ENCODE measurements around the gene CRB1.
"Not testable (repeated sequence)": the region's sequence is repeated elsewhere in the genome, so short reads cannot be mapped to it uniquely, and the experiment has no call there.

Gene CRB1

GRCh38 chr1:197465528-197466327 lies 197.7 kb downstream of the CRB1 start:
- no peak for DNase-seq (ENCODE audit: low spot score)

- no peak for DNase-seq (ENCODE audit: low spot score)
Observed at GRCh38 chr1:197466813-197467212, 198.8 kb downstream of the CRB1 start.

GRCh38 chr1:197467881-197468280 lies 199.8 kb downstream of the CRB1 start:
- peak; percentile 49 for DNase-seq (ENCODE audit: low spot score)

- DNase-seq (ENCODE audit: low spot score), result no peak
Observed at GRCh38 chr1:197468543-197469175, 200.6 kb downstream of the CRB1 start.

GRCh38 chr1:197469620-197470210 lies 201.7 kb downstream of the CRB1 start:
- DNase-seq (ENCODE audit: low spot score), result no peak

GRCh38 chr1:197470330-197470729 lies 202.3 kb downstream of the CRB1 start:
- no peak for DNase-seq (ENCODE audit: low spot score)

GRCh38 chr1:197471248-197471985 lies 203.4 kb downstream of the CRB1 start:
- DNase-seq (ENCODE audit: low spot score), result peak; percentile 9

- DNase-seq (ENCODE audit: low spot score), result no peak
Observed at GRCh38 chr1:197472141-197472540, 204.1 kb downstream of the CRB1 start.

- DNase-seq (ENCODE audit: low spot score), result no peak
Observed at GRCh38 chr1:197480446-197480845, 212.4 kb downstream of the CRB1 start.

- DNase-seq (ENCODE audit: low spot score), result no peak
Observed at GRCh38 chr1:197481101-197481500, 213.0 kb downstream of the CRB1 start.

GRCh38 chr1:197485790-197486189 lies 217.7 kb downstream of the CRB1 start:
- DNase-seq (ENCODE audit: low spot score), result no peak

- no peak for DNase-seq (ENCODE audit: low spot score)
Observed at GRCh38 chr1:197486946-197487345, 218.9 kb downstream of the CRB1 start.

GRCh38 chr1:197491505-197491904 lies 223.5 kb downstream of the CRB1 start:
- DNase-seq (ENCODE audit: low spot score), result not testable (repeated sequence)

GRCh38 chr1:197496722-197497121 lies 228.7 kb downstream of the CRB1 start:
- no peak for DNase-seq (ENCODE audit: low spot score)

- no peak for DNase-seq (ENCODE audit: low spot score)
Observed at GRCh38 chr1:197510691-197511378, 242.8 kb downstream of the CRB1 start.

- DNase-seq (ENCODE audit: low spot score), result no peak
Observed at GRCh38 chr1:197515421-197515820, 247.4 kb downstream of the CRB1 start.

- DNase-seq (ENCODE audit: low spot score), result peak; percentile 11
Observed at GRCh38 chr1:197519741-197520334, 251.8 kb downstream of the CRB1 start.

GRCh38 chr1:197521118-197521739 lies 253.2 kb downstream of the CRB1 start:
- DNase-seq (ENCODE audit: low spot score), result peak; percentile 43

- peak; percentile 15 for DNase-seq (ENCODE audit: low spot score)
Observed at GRCh38 chr1:197526736-197527371, 258.8 kb downstream of the CRB1 start.

All from GM03348 (cell line).